Stomach smooth muscle (tissue), 2 donors: ENCODE measurements around the gene HTR4.

ENCODE experiments used
- H3K27ac ChIP-seq: one replicate; pipeline ENCODE4 v1.7.0; 2013; ENCODE audit warnings: mild to moderate bottlenecking, low read length, inconsistent platforms
- H3K27me3 ChIP-seq, 2 donors: one replicate each; pipeline ENCODE4 v1.7.0; 2013; ENCODE audit warnings: low read length in 2 of 2; ENCODE audit not compliant: insufficient read depth in 2 of 2, control insufficient read depth in 1 of 2
- H3K36me3 ChIP-seq, 2 donors: one replicate each; pipeline ENCODE4 v1.7.0; 2013; ENCODE audit warnings: low read length in 2 of 2; ENCODE audit not compliant: control insufficient read depth in 2 of 2, insufficient read depth in 2 of 2
- H3K4me1 ChIP-seq: one replicate; pipeline ENCODE4 v1.7.0; 2013; ENCODE audit warnings: low read length; ENCODE audit not compliant: control insufficient read depth, insufficient read depth
- H3K4me3 ChIP-seq, 2 donors: one replicate each; pipeline ENCODE4 v1.7.0; 2013; ENCODE audit warnings: low read length in 2 of 2
- H3K9ac ChIP-seq, 2 donors: one replicate each; pipeline ENCODE4 v1.7.0; 2013; ENCODE audit warnings: low read length in 2 of 2, mild to moderate bottlenecking in 1 of 2
- H3K9me3 ChIP-seq, 2 donors: one replicate each; pipeline ENCODE4 v1.7.0; 2013; ENCODE audit warnings: low read length in 2 of 2; ENCODE audit not compliant: control insufficient read depth in 2 of 2
- donor health status: healthy.
- donor health status: Pancreatic carcinoma.

Gene HTR4

DNA sequence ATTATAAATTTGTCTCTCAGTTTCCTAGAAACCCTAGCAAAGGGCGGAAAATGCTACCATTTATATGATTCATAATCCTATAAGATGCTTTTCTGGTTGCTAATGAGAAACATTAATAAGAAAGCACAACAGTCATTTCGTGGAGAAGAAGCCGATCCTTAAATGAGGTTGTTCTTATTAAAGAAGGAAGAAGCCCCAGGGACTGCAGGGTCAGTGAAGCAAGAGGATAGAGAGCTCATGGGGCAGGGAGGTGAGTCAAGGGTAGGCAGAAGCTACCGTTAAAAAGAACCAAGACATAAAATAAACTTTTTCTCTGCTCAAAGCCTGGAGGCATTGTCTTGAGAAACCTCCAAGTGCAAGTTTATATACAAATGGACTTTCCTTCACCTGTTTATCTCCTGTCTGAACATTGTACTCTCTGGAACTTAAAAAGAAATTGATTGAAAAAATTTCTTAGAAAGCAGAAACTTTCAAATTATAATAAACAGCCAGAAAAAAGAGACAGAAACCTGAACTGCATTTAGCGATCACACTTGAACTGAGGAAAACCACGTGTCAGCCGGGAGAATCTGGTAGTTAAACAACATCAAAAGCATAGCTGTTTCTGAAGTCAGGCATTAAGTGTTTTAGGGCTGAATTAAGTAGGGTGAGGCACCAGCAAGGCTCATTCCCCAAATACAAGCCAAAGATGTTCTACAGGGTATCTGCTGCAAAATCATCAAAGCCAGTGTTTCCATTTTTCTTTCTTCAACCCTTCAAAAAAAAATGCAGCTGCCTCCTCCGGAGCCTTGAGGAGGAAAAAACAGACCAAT, 21.9 kb downstream of the HTR4 start:
- H3K27ac ChIP-seq, result no peak overlapping the region

DNA sequence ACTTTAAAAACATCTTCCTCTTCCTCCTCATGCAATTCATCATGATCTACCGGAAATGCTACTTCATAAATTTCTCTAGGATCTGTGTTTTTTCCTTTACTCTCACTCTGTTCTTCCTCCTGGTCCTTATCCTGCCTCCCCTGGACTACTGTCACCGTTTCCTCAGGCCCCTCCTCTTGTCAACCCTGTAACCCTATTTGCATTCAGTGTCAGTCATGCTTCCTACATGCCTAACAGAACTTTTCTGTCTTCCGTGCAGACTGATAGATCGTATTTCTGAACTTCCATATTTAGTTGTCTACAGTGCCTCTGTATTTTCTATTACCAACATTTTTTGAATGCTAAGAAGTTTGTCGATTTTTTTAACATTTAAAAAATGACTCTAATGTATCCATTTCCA, 27.3 kb downstream of the HTR4 start:
- no peaks in the 10 kb centered on the region for H3K4me1 ChIP-seq
- no peak overlapping the region for H3K9ac ChIP-seq
- H3K27me3 ChIP-seq, result no peaks in the 10 kb centered on the region
- no peaks in the 10 kb centered on the region for H3K9me3 ChIP-seq
- no peak overlapping the region for H3K4me3 ChIP-seq
- H3K27ac ChIP-seq, result no peak overlapping the region
- no peaks in the 10 kb centered on the region for H3K36me3 ChIP-seq

More for the DNA sequence above, 21.9 kb downstream of the HTR4 start:
- Histone ChIP-seq H3K9me3 (no peaks in the 10 kb centered on the region), H3K4me1 (no peaks in the 10 kb centered on the region), H3K36me3 (no peaks in the 10 kb centered on the region), H3K9ac (no peak overlapping the region), H3K27me3 (no peaks in the 10 kb centered on the region), H3K4me3 (no peak overlapping the region)

DNA sequence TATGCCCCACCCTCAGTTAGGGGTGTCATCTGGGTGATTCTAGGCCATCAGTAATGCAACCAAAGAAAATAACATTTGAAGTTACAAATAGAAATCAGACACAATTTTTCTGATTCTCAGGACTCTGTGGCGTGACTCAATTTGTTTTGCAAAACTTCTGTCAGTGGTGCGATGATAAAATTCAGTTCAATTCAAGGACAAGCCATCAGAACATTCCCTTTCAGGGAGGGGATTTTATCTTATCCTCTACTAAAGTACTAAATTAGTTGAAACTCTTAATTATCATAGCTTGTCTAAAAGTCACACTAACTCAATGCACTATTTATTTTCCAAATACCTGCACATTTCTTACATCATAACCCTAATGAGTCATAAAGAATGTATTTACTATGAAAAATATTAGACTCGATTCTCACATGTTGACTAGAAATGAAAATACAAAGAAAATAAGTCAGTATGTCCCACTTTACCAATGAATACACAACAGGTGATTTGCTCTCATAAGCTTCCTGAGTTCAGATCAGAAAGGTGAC, 28.2 kb downstream of the HTR4 start:
- H3K27ac ChIP-seq, result no peak overlapping the region
- H3K27me3 ChIP-seq, result no peaks in the 10 kb centered on the region
- no peaks in the 10 kb centered on the region for H3K36me3 ChIP-seq
- no peak overlapping the region for H3K4me3 ChIP-seq
- no peaks in the 10 kb centered on the region for H3K9me3 ChIP-seq
- H3K4me1 ChIP-seq, result no peaks in the 10 kb centered on the region
- no peak overlapping the region for H3K9ac ChIP-seq

DNA sequence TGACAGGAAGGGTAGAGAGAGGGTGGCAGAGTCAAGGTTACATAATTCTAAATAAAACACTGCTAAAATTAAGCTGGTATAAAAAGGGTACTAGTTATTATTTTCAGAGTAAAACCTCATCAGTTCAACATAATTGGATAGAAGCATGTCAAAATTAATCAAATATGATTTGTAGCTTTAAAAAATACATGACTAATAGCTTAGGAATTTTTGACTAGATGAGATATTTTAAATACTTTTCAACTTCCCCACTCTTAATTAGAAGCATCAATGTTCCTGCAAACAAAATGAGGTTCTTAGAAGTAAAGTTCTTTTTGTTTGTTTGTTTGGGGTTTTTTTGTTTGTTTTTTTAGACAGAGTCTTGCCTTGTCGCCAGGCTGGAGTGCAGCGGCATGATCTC, 29.1 kb downstream of the HTR4 start:
- no peak overlapping the region for H3K27ac ChIP-seq

DNA sequence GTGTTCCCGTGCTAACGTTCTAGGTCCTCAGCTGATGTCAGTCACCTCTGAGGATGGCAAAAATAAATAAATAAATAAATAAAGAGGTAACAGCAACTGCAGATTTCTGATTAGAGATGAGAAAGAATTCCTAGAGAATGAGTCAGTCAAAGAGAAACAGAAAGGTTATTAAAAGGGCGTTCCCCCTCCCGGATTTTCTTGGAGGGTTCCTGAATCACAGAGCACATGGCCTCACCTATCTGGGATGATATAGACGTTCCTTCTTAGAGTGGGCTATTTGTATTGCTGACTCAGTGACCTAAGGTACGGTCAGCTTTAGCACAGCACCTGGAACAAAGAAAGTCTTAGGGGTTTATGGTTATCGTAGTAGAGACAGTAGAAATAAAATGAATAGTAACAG, 30.6 kb downstream of the HTR4 start:
- Histone ChIP-seq H3K9me3 (no peaks in the 10 kb centered on the region), H3K4me1 (no peaks in the 10 kb centered on the region), H3K4me3 (no peak overlapping the region), H3K27ac (no peak overlapping the region), H3K27me3 (no peaks in the 10 kb centered on the region), H3K9ac (no peak overlapping the region), H3K36me3 (no peaks in the 10 kb centered on the region)

More for the DNA sequence above, 29.1 kb downstream of the HTR4 start:
- Histone ChIP-seq H3K9ac (no peak overlapping the region), H3K4me1 (no peaks in the 10 kb centered on the region), H3K4me3 (no peak overlapping the region), H3K36me3 (no peaks in the 10 kb centered on the region), H3K9me3 (no peaks in the 10 kb centered on the region), H3K27me3 (no peaks in the 10 kb centered on the region)

DNA sequence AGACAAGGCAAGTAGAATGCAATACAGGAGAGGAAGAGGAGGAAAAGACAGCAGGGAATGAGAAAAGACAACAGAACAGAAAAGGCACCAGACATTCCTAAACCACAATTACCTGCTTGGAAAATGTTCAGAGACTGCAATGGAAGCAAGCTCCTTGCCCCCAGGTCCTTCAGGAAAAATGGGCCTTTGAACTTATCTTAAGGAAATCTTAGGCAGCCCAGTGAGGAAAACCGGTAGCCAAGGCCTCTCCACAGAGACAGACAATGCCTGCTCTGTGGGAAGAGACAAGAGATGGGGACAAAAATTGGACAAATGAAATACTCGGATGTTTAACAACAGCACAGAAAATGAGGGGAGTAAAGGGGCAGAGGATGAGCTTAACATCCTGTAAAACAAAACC, 31.2 kb downstream of the HTR4 start:
- Histone ChIP-seq H3K4me1 (no peaks in the 10 kb centered on the region), H3K9me3 (no peaks in the 10 kb centered on the region), H3K27ac (no peak overlapping the region), H3K4me3 (no peak overlapping the region), H3K36me3 (no peaks in the 10 kb centered on the region), H3K27me3 (no peaks in the 10 kb centered on the region), H3K9ac (no peak overlapping the region)

DNA sequence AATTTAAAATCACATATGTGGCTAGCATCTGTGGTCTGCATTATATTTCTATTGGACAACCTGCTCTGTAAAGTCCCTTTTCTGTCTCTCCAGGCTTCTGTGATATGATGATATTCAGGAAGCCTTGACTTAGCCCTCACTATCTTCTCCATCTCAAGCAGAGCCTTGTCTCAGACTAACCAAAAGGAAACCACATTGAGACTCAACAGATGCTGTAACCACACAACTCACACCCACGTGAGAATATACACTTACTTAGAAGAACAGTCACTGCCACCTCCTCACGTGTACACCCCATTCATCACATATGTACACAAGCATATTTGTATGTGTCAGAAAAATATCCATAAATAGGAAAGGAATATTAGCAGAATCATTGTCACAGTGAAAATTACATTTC, 33.6 kb downstream of the HTR4 start:
- no peaks in the 10 kb centered on the region for H3K4me1 ChIP-seq

DNA sequence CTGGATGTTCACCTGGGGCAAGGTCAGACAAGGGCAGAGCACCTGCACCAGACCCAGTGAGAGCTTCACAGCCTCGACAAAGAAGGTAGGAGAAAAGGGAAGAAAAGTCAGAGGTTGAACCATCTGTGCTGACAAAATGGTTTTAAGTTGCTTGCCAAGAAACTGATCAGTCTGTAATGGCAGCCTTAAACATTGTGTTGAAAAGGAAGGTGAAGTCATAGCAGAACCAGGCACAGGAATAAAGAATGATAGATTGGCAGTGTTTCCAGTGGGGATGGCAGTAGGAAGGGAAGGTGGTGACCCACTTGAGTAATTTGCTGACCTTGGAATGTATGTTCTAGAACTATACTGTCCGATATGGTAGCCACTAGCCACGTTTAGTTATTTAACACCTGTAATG, 34.2 kb downstream of the HTR4 start:
- H3K27ac ChIP-seq, result no peak overlapping the region
- no peaks in the 10 kb centered on the region for H3K9me3 ChIP-seq
- H3K27me3 ChIP-seq, result no peaks in the 10 kb centered on the region
- no peak overlapping the region for H3K9ac ChIP-seq
- no peaks in the 10 kb centered on the region for H3K36me3 ChIP-seq
- H3K4me1 ChIP-seq, result no peaks in the 10 kb centered on the region
- no peak overlapping the region for H3K4me3 ChIP-seq

More for the DNA sequence above, 33.6 kb downstream of the HTR4 start:
- Histone ChIP-seq H3K9ac (no peak overlapping the region), H3K9me3 (no peaks in the 10 kb centered on the region), H3K36me3 (no peaks in the 10 kb centered on the region), H3K4me3 (no peak overlapping the region), H3K27me3 (no peaks in the 10 kb centered on the region), H3K27ac (no peak overlapping the region)

DNA sequence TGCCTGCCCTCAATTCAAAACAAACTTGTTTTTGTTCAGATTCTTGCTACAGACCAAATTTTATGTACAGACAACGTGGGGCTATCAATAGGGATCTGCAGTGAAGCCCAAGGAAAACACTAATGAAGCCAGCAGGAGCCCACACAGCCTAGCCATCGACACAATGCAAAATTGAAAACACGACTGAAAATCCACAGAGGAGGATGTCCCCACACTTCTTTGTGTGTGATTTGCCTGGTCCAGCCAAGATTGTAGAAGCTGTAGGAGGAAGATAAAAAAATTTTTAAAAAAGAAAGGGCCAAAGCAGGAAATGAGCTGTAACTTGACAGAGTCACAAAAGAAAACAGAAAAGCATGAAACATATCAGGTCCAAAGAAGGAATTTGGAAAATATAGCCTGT, 34.8 kb downstream of the HTR4 start:
- no peaks in the 10 kb centered on the region for H3K36me3 ChIP-seq
- no peaks in the 10 kb centered on the region for H3K9me3 ChIP-seq
- no peaks in the 10 kb centered on the region for H3K4me1 ChIP-seq
- no peaks in the 10 kb centered on the region for H3K27me3 ChIP-seq
- H3K9ac ChIP-seq, result no peak overlapping the region
- no peak overlapping the region for H3K27ac ChIP-seq
- no peak overlapping the region for H3K4me3 ChIP-seq

DNA sequence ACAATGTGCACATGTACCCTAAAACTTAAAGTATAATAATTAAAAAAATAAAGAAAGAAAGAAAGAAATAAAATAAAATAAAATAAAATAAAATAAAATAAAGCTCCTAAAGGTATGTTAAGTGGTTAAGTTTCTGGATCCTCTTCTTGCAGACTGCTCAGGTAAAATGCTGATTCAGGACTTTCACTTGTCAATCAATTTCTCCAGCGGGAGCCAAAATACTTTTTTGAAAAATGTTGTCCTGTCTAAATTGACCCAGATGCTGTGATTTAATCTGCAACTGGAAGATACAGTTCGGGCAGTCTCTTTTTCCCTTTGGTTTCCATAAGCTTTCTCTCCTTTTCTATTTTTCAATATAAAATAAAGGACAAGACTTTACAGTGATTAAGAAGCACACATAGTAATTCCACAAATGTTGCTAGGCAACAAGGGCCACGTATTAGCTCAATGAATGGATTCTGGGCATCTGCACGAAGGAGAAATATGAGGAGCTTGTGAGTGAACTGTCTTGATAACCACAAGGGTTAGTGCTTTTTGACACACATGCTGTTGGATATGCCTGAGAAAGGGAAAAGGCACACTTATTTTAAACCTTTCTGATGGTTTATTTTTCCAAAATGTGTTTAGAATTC, 38.6 kb downstream of the HTR4 start:
- H3K27ac ChIP-seq, result no peak overlapping the region
- no peaks in the 10 kb centered on the region for H3K4me1 ChIP-seq
- H3K36me3 ChIP-seq, result no peaks in the 10 kb centered on the region
- H3K9me3 ChIP-seq, result no peaks in the 10 kb centered on the region
- H3K27me3 ChIP-seq, result no peaks in the 10 kb centered on the region
- H3K4me3 ChIP-seq, result no peak overlapping the region
- no peak overlapping the region for H3K9ac ChIP-seq

DNA sequence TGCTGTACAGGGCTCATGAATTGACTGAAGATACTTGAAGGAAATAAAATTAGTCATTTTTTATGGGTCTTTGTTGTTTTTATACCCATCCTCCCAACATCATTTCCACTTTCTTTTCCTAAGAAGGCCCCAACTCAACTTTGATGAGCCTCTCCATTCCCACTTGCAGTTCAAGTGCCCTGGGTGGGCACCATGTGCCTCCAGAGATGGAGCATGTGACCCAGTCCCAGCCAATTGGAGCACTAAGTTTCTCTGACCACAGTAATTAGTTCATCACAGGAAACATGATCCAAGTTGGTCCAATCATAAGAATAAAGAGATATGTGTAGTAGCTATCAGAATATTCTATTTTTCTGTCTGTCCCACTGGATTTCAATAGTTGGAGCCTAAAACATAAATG, 46.9 kb downstream of the HTR4 start:
- no peaks in the 10 kb centered on the region for H3K9me3 ChIP-seq
- no peaks in the 10 kb centered on the region for H3K27me3 ChIP-seq
- H3K36me3 ChIP-seq, result no peaks in the 10 kb centered on the region
- no peak overlapping the region for H3K27ac ChIP-seq
- no peak overlapping the region for H3K4me3 ChIP-seq
- H3K4me1 ChIP-seq, result no peaks in the 10 kb centered on the region
- no peak overlapping the region for H3K9ac ChIP-seq
